T-cell (primary cell): ENCODE measurements around the gene RPN2. TPM values are rescaled to one million over a fixed set of nuclear protein-coding genes. Genes with fewer than 3 reads are reported as not detected.

Source experiments
- ATAC-seq, 4 experiments: fragments of 200-7000 bp in 3 of 4; fragments of 150-1000 bp in 1 of 4; cut with Tn5 transposase; replicated peaks in 1 of 4; 1 replicate in 3 of 4; 2 replicates in 1 of 4; pipeline ENCODE4 v1.10.0; 2021; ENCODE audit warnings: moderate library complexity in 3 of 4, mild to moderate bottlenecking in 2 of 4, moderate number of reproducible peaks in 1 of 4
- CTCF ChIA-PET, 2 donors: fragments of 300-600 bp; sonication (Branson Sonifier 250); formaldehyde crosslinking; loops; one replicate each; lab custom pipeline; 2022; ENCODE audit warnings: antibody characterized with exemption in 2 of 2; lab: Charles Lee
- POLR2A ChIA-PET, 2 donors: fragments of 300-600 bp; sonication (Branson Sonifier 250); formaldehyde crosslinking; loops; one replicate each; lab custom pipeline; 2022; ENCODE audit warnings: antibody characterized with exemption in 2 of 2; lab: Charles Lee
- DNase-seq, 35 experiments: peaks; one replicate each; pipeline versions ENCODE4 v3.0.0 to v3.0.0-alpha.2; 2013 to 2023
- H3K27ac ChIP-seq: one replicate; pipeline ENCODE4 v1.5.1; 2013; ENCODE audit warnings: low read length
- H3K27me3 ChIP-seq, 2 experiments: replicated peaks in 1 of 2; 1 replicate in 1 of 2; 2 replicates in 1 of 2; pipeline versions ENCODE4 v1.6.1 to v1.7.0; 2013; ENCODE audit warnings: low read length in 1 of 2, mixed read lengths in 1 of 2; ENCODE audit not compliant: control insufficient read depth in 2 of 2, insufficient read depth in 2 of 2; ENCODE audit errors: extremely low read depth in 1 of 2
- H3K36me3 ChIP-seq, 2 donors: 1 replicate in 1 of 2; 2 replicates in 1 of 2; pipeline versions ENCODE4 v1.6.1 to v1.7.0; 2013; ENCODE audit warnings: low read length in 1 of 2; ENCODE audit not compliant: control insufficient read depth in 2 of 2, insufficient read depth in 1 of 2; ENCODE audit errors: extremely low read depth in 1 of 2
- H3K4me1 ChIP-seq, 2 experiments: 1 replicate in 1 of 2; 2 replicates in 1 of 2; pipeline versions ENCODE4 v1.6.1 to v1.7.0; 2013; ENCODE audit warnings: low read length in 2 of 2, mixed read lengths in 1 of 2; ENCODE audit not compliant: insufficient read depth in 2 of 2, control insufficient read depth in 1 of 2; ENCODE audit errors: extremely low read depth in 1 of 2
- H3K4me3 ChIP-seq, 2 donors: 1 replicate in 1 of 2; 2 replicates in 1 of 2; pipeline versions ENCODE4 v1.5.1 to v1.7.0; 2013; ENCODE audit warnings: mild to moderate bottlenecking in 2 of 2, low read length in 1 of 2, moderate library complexity in 1 of 2; ENCODE audit not compliant: control insufficient read depth in 1 of 2; ENCODE audit errors: extremely low read depth in 1 of 2
- H3K9me3 ChIP-seq: 2 replicates; pipeline ENCODE4 v1.7.0; 2013
- H3K27ac Mint-ChIP-seq, 2 donors: one replicate each; pipeline ENCODE4 v1.8.0; 2020 to 2021; ENCODE audit warnings: mild to moderate bottlenecking in 2 of 2, mixed read lengths in 2 of 2
- H3K27me3 Mint-ChIP-seq, 2 donors: one replicate each; pipeline ENCODE4 v1.8.0; 2021 to 2022; ENCODE audit warnings: mixed read lengths in 2 of 2
- H3K36me3 Mint-ChIP-seq: one replicate; pipeline ENCODE4 v1.8.0; 2021; ENCODE audit warnings: mixed read lengths
- H3K4me1 Mint-ChIP-seq, 3 donors: one replicate each; pipeline ENCODE4 v1.8.0; 2020 to 2022; ENCODE audit warnings: mixed read lengths in 3 of 3, mild to moderate bottlenecking in 1 of 3
- H3K4me3 Mint-ChIP-seq, 3 donors: one replicate each; pipeline ENCODE4 v1.8.0; 2020 to 2022; ENCODE audit warnings: mild to moderate bottlenecking in 3 of 3, mixed read lengths in 3 of 3, moderate library complexity in 3 of 3
- H3K9me3 Mint-ChIP-seq, 3 donors: one replicate each; pipeline ENCODE4 v1.8.0; 2020 to 2022; ENCODE audit warnings: mixed read lengths in 3 of 3
- WGBS: methylation state at CpG from one replicate; pipeline ENCODE4 v1.1.5; 2013; ENCODE audit warnings: missing lambda C conversion rate; ENCODE audit not compliant: insufficient coverage; 5-methylcytosine and 5-hydroxymethylcytosine counted together
- total RNA-seq, 35 experiments: library from RNA in 6 of 35; stranded (reverse) in 6 of 35; fragments of 120-200 nt in 1 of 35; gene quantifications; one replicate each; pipeline versions ENCODE4 v1.2.1 to v1.2.4 and lab custom pipeline; 2013 to 2026

Gene RPN2
- total RNA-seq, 5 donors from 2014 or later (not counting 1 experiment from before 2014, with no cell fraction given): 88.8 to 130 (median 121) TPM

GRCh38 chr20:37274851-37275524 lies 95.9 kb downstream of the RPN2 start:
- Mint-ChIP-seq H3K4me1 (peaks cover 7 to 13% (median 11%) of the 10 kb centered on the region in 3 donors), H3K27ac (no peak overlapping the region), H3K36me3 (no peaks in the 10 kb centered on the region), H3K4me3 (no peak overlapping the region), H3K27me3 (peaks cover 0 to 2% of the 10 kb centered on the region in 2 donors), H3K9me3 (no peaks in the 10 kb centered on the region)
- Histone ChIP-seq H3K4me3 (no peak overlapping the region), H3K27ac (no peak overlapping the region), H3K4me1 (peaks cover 0 to 6% of the 10 kb centered on the region in 2 experiments), H3K27me3 (peaks cover 0 to 7% of the 10 kb centered on the region in 2 experiments), H3K9me3 (no peaks in the 10 kb centered on the region), H3K36me3 (no peaks in the 10 kb centered on the region)
- WGBS: 100% methylated on average over 1 of the region's 5 CpGs
- ChIA-PET POLR2A (interaction anchor here in 1 of 2 donors (0.8 kb wide), 1 partner anchor 34 kb away, joined by 6 read pairs; no protein-coding TSS in a partner anchor), CTCF (no interaction called here)
- ATAC-seq (no peak), DNase-seq (no peak)

- Mint-ChIP-seq H3K9me3 (no peaks in the 10 kb centered on the region), H3K27me3 (peaks cover 0 to 2% of the 10 kb centered on the region in 2 donors), H3K27ac (peak overlapping the region; percentile 44 to 70), H3K4me1 (peaks cover 7 to 11% (median 11%) of the 10 kb centered on the region in 3 donors), H3K36me3 (no peaks in the 10 kb centered on the region), H3K4me3 (no peak overlapping the region)
- no peak overlapping the region for H3K4me3 ChIP-seq
- H3K4me1 ChIP-seq: peaks cover 0 to 6% of the 10 kb centered on the region in 2 experiments
- ChIA-PET POLR2A (interaction anchor here in 1 of 2 donors (0.6 kb wide), 1 partner anchor 115 kb away, joined by 4 read pairs; no protein-coding TSS in a partner anchor), CTCF (interaction anchor here (0.7 to 1.2 kb wide), 2 partner anchors 11 to 13 kb away, joined by 4 read pairs; partner anchors contain the start of gene MANBAL (in 1 of the 2))
- peak in 10 of 35 experiments; percentile 7 to 42 (median 12) for DNase-seq
- ATAC-seq: peak in 2 of 4 experiments; percentile 48 to 85
- H3K36me3 ChIP-seq: no peaks in the 10 kb centered on the region
- H3K27ac ChIP-seq: no peak overlapping the region
- peaks cover 0 to 7% of the 10 kb centered on the region in 2 experiments for H3K27me3 ChIP-seq
- no peaks in the 10 kb centered on the region for H3K9me3 ChIP-seq
- 37% methylated on average over 14 of the region's 15 CpGs for WGBS
These were observed 97.5 kb downstream of the RPN2 start for GRCh38 chr20:37276494-37277252.

- ChIA-PET POLR2A (interaction anchor here in 1 of 2 donors (0.6 kb wide), 1 partner anchor 115 kb away, joined by 4 read pairs; no protein-coding TSS in a partner anchor), CTCF (interaction anchor here in 1 of 2 donors (1.2 kb wide), 1 partner anchor 12 kb away, joined by 4 read pairs; the partner anchor contains the start of gene MANBAL)
- no peak overlapping the region for H3K4me3 Mint-ChIP-seq
- DNase-seq: no peak
- H3K27ac ChIP-seq: no peak overlapping the region
- no peak overlapping the region for H3K4me3 ChIP-seq
- no peak for ATAC-seq
- H3K4me1 ChIP-seq: peaks cover 0 to 6% of the 10 kb centered on the region in 2 experiments
- H3K4me1 Mint-ChIP-seq: peaks cover 7 to 11% (median 11%) of the 10 kb centered on the region in 3 donors
- 86% methylated on average over 1 of the region's 2 CpGs for WGBS
- peaks cover 0 to 7% of the 10 kb centered on the region in 2 experiments for H3K27me3 ChIP-seq
- H3K9me3 Mint-ChIP-seq: no peaks in the 10 kb centered on the region
- H3K9me3 ChIP-seq: no peaks in the 10 kb centered on the region
- no peaks in the 10 kb centered on the region for H3K36me3 Mint-ChIP-seq
- H3K36me3 ChIP-seq: no peaks in the 10 kb centered on the region
- no peak overlapping the region for H3K27ac Mint-ChIP-seq
- H3K27me3 Mint-ChIP-seq: peaks cover 0 to 2% of the 10 kb centered on the region in 2 donors
These were observed 98.1 kb downstream of the RPN2 start for GRCh38 chr20:37277253-37277593.

- Histone ChIP-seq H3K4me1 (peaks cover 0 to 6% of the 10 kb centered on the region in 2 experiments), H3K9me3 (no peaks in the 10 kb centered on the region), H3K27me3 (peaks cover 0 to 15% of the 10 kb centered on the region in 2 experiments), H3K36me3 (no peaks in the 10 kb centered on the region), H3K27ac (no peak overlapping the region), H3K4me3 (no peak overlapping the region)
- Mint-ChIP-seq H3K36me3 (no peaks in the 10 kb centered on the region), H3K27me3 (peaks cover 0 to 3% of the 10 kb centered on the region in 2 donors), H3K4me1 (peaks cover 7 to 11% (median 11%) of the 10 kb centered on the region in 3 donors), H3K9me3 (no peaks in the 10 kb centered on the region), H3K4me3 (no peak overlapping the region), H3K27ac (no peak overlapping the region)
- POLR2A ChIA-PET: interaction anchor here in 1 of 2 donors (0.7 kb wide), 1 partner anchor 11 kb away, joined by 12 read pairs; no protein-coding TSS in a partner anchor
- ATAC-seq: no peak
- 85% methylated on average over 10 of the region's 12 CpGs for WGBS
- DNase-seq: no peak
- CTCF ChIA-PET: interaction anchor here in 1 of 2 donors (0.6 kb wide), 1 partner anchor 11 kb away, joined by 3 read pairs; no protein-coding TSS in a partner anchor
These were observed 99.9 kb downstream of the RPN2 start for GRCh38 chr20:37278966-37279590.

GRCh38 chr20:37279820-37280219 lies 100.7 kb downstream of the RPN2 start:
- no peaks in the 10 kb centered on the region for H3K36me3 ChIP-seq

More at GRCh38 chr20:37279820-37280219, 100.7 kb downstream of the RPN2 start:
- no peak for DNase-seq
- H3K27ac Mint-ChIP-seq: no peak overlapping the region
- H3K4me1 Mint-ChIP-seq: peaks cover 7 to 11% (median 11%) of the 10 kb centered on the region in 3 donors
- Histone ChIP-seq H3K4me3 (no peak overlapping the region), H3K27ac (no peak overlapping the region), H3K4me1 (peaks cover 0 to 6% of the 10 kb centered on the region in 2 experiments), H3K27me3 (peaks cover 0 to 17% of the 10 kb centered on the region in 2 experiments), H3K9me3 (no peaks in the 10 kb centered on the region)
- ChIA-PET CTCF (interaction anchor here in 1 of 2 donors (0.6 kb wide), 1 partner anchor 685 kb away, joined by 4 read pairs; no protein-coding TSS in a partner anchor), POLR2A (interaction anchor here in 1 of 2 donors (0.7 kb wide), 1 partner anchor 11 kb away, joined by 12 read pairs; no protein-coding TSS in a partner anchor)
- H3K4me3 Mint-ChIP-seq: no peak overlapping the region
- no peaks in the 10 kb centered on the region for H3K9me3 Mint-ChIP-seq
- H3K27me3 Mint-ChIP-seq: peaks cover 0 to 4% of the 10 kb centered on the region in 2 donors
- WGBS: 88% methylated on average over 5 of the region's 8 CpGs
- ATAC-seq: no peak
- no peaks in the 10 kb centered on the region for H3K36me3 Mint-ChIP-seq
